NCI-H345 (cell line): Measurements from ENCODE around the gene MCM7.

Experiments used
- DNase-seq: peaks from one replicate; lab custom pipeline; 2025; lab: John Stamatoyannopoulos, UW

MCM7 gene

DNA sequence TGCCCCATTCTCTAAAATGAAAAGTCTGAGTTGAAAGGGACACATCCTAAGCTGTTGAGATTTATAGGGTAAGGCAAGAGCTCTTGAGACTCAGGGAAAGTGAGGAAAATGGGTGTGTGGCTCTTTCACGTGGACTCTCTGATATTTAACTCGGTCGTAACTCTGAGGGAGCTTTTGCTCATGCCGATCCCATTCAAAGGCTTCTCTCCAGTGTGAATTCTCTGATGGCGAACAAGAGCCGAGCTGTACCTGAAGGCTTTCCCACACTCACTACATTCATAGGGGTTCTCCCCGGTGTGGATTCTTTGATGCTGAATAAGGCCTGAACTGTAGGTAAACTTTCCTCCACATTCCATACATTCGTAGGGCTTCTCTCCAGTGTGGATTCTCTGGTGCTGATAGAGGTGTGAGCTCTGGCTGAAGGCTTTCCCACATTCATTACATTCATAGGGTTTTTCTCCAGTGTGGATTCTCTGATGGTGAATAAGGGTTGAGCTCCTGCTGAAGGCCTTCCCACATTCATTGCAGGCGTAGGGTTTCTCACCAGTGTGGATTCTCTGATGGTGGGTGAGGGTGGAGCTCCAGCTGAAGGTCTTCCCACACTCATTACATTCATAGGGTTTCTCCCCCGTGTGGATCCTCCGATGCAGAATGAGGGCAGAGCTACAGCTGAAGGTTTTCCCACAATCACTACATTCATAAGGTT is 30.0 kb downstream of the MCM7 start:
- no peak for DNase-seq

DNA sequence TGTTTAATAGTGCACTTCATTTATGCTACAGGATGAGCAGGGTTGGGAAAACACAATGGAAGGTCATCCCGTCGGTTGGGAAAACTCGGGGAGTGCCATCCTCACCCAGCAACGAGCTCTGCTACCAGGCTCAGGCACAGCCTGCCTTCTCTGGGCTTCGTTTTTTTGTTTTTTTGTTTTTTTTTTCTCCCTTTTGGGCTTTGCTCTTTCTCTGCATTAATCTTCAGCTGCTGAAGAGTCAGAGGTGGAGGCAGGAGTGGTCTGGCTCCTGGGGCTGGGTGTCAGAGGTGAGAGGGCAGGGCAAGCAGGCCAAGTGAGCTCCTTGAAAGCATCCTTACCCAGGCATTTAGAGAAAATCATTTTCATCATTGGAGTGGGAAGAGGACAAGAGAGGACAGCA is 31.2 kb downstream of the MCM7 start:
- DNase-seq: no peak

DNA sequence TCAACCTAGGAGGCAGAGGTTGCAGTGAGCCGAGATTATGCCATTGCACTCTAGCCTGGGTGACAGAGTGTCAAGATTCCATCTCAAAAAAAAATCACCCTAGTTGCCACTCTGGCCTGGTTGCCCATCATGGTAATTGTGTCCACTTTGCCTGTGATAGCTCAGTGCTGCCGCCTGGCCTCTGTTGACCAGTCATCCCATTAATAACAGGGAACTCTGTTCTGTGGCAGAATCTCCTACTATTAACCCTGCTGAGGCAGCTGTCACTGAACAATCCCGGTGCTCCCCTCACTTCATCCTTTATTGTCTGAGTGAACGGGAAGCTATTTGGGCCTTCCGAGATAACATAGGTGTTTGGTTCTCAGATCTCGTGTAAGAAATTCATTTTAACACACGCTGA is 34.2 kb downstream of the MCM7 start:
- no peak for DNase-seq

DNA sequence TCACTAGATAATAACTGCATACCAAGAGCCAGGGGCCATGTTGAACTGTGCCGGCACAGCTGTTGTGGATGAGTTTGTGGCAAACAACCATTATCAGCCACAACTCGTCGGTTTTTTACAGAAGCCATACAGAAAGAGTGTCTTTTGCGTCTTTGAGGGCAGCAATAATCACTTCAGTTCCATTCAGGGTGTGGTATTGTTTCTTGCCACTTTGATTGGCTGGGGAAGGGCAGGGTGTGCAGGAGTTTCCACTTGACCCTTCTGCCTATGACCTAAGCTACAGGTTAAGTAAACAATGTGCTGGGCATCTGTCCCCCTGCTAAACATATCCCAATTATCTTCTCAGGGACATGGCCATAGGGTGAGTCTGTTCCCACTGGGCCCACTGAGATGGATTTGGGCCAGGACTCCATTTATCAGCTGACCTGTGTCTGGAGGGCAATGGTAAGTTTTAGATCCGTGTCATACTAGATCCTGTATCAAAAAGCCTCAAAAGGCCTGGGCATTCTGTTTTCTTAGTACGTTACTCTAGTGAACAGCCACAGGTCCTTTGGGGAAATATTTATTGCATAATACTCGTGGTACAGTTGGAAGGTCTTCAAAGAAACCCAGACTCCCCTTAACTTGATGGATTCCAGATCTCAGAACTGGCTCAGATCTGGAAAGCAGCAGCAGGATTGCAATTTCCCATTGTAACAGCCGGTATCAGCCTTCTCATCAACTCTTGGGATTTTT is 35.6 kb downstream of the MCM7 start:
- DNase-seq: no peak

DNA sequence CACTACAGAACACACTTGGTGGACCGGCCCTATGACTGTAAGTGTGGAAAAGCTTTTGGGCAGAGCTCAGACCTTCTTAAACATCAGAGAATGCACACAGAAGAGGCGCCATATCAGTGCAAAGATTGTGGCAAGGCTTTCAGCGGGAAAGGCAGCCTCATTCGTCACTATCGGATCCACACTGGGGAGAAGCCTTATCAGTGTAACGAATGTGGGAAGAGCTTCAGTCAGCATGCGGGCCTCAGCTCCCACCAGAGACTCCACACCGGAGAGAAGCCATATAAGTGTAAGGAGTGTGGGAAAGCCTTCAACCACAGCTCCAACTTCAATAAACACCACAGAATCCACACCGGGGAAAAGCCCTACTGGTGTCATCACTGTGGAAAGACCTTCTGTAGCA is 37.0 kb downstream of the MCM7 start:
- no peak for DNase-seq

DNA sequence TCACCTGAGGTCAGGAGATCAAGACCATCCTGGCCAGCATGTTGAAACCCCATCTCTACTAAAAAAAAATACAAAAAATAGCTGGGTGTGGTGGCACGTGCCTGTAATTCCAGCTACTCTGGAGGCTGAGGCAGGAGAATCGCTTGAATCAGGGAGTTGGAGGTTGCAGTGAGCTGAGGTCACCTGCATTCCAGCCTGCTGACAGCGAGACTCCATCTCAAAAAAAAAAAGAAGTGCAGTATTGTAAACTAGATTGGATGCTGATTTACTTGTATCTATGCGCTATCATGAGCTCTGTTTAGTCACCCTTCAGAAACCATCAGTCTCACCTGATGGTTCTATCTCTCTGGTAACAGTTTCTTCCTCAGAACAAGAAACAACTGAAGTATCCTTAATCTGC is 37.8 kb downstream of the MCM7 start:
- no peak for DNase-seq

DNA sequence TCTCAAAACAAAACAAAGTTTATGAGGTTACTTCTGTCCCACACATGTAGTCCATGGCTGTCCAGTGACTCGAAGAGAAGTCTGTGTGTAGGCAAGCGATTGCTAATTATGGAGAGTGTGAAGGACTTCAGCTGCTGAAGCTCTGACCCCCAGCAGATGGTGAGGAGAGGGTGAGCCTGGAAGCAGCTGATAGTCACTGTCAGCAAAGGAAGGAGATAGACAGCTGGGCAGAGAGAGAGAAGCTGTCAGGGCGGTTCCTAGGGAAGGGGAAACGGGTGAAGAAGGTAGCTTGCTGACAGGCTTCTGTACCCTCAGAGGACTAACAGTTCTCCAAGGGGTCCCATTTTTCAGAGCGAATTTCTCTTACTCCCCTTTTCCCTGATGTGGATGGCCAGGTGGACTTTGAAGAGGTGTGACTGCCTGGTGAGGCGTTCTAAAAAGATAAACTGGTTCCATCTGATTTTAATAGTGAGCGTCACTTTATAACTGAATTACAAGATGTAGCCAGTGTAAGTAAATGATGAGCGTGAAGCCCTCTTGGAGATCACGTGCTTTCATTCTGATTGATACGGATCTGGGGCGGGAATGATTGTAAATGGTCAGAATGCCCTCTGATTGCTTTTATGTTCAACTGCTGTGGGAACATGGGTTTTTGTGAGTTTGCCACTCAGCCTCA is 39.5 kb downstream of the MCM7 start:
- no peak for DNase-seq

DNA sequence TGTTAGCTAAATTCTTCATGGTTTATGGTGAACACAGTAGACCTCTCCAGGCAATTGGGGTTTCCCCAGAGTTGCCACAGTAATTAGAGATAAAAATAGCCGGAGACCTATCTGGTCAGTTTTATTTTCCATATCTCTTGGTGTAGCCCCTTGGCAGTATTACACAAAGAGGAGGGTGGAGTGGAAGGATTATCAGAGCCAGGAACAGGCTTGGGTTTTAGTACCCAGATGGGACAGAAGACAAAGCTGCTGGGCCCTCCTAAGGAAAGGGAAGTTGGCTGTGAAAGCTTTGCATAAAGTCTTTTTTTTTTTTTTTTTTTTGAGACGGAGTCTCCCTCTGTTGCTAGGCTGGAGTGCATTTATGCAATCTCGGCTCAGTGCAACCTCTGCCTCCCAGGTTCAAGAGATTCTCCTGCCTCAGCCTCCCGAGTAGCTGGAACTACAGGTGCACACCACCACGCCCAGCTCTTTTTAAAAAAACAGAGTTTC is 41.9 kb downstream of the MCM7 start:
- no peak for DNase-seq

DNA sequence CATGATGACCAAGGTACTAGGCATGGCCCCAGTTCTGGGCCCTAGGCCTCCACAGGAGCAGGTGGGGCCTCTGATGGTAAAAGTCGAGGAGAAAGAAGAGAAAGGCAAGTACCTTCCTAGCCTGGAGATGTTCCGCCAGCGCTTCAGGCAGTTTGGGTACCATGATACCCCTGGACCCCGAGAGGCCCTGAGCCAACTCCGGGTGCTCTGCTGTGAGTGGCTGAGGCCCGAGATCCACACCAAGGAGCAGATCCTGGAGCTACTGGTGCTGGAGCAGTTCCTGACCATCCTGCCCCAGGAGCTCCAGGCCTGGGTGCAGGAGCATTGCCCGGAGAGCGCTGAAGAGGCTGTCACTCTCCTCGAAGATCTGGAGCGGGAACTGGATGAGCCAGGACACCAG is 44.2 kb downstream of the MCM7 start:
- DNase-seq: no peak

DNA sequence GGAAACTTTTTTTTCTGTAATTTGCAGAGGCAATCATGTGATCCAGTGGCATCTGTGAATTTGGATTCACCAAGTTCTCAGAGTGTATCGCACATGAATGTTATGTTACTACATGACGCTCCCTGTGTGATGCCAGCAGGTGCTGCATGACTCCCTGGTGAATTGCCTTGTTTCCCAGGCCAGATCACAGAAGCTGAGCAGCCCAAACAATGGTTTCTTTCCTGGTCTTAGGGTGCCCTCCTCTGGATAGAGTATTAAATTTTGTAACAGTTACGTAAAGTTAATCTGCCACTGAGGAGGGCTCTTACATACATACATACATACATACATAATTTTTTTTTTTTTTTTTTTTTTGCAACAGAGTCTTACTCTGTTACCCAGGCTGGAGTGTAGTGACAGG is 48.0 kb downstream of the MCM7 start:
- DNase-seq: peak; percentile 78

DNA sequence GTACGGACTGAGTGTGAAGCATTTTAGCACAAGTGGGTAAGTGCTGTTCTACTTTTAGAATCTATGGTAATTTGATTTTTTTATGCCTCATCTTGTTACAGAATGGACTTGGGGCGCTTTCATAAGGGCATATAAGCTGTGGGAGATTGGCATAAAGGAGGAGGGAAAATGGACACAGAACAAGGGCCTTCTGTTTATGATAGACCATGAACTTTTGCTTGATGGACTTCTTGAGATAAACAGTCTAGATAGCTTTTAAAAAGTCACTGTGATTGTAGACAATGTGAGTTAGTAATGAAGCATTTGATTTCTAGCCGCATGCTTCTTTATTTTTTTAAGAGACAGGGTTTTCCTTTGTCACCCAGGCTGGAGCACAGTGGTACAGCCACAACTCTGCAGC is 49.6 kb downstream of the MCM7 start:
- DNase-seq: no peak

DNA sequence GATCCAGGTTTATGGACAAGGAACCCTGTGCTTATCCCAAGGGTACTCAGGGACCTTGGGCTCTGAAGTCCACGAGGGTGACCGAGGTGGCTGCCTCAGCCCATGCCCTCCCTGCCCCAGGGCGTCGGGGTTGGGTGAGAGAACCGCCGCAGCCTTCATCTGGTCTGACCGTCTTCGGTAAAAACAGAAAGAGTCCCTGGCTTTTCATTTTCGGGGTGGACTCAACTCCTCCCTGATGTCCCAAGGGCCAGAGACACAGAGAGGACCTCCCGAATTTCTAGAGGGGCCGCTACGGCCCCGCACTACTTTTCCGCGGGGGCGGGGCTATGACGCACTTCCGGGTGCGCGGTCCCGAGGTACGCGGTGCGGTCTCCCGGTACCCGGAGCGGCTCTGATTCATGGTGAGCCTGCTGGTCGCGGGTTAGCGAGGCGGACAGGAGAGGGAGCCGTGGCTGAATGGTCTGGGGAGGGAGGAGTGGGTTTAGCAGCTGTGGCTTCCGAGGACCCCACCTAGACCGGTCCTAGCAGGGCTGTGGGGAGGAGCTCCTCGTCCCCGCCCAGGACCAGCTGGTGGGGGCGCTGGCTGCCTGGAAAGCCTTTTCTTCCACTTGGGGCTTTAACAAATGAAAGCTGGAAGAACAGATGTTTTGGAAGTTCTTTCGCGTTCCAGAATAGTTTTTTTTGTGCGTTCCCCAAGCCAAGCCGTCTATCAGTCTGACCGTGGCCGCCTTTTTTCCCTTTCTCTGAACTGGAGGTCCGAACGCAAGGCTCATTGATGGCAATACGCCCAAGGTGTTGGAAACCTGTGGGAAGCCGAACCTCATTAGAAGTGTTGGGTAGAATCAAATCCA is 51.5 kb downstream of the MCM7 start, which contains the start of gene ZSCAN21:
ZSCAN21 (plus strand) TSS at position 334 of the 851 bp plus-strand sequence. CDS start 7,233 bp downstream, outside the sequence.
- peak; percentile 82 for DNase-seq

DNA sequence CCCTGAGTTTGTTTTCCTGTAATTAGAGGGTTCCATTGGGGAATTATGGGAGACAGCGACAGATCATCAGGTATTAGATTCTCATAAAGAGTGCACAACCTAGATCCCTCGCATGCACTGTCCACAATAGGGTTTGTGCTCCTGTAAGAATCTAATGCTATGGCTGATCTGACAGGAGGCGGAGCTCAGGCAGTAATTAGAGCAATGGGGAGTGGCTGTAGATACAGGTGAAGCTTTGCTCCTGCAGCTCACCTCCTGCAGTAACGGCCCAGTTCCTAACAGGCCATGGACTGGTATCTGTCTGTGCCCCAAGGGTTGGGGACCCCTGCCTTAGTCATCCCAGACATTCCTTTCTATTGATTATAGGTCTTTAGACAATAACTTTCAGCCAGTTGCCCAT is 52.5 kb downstream of the MCM7 start:
- DNase-seq: no peak

DNA sequence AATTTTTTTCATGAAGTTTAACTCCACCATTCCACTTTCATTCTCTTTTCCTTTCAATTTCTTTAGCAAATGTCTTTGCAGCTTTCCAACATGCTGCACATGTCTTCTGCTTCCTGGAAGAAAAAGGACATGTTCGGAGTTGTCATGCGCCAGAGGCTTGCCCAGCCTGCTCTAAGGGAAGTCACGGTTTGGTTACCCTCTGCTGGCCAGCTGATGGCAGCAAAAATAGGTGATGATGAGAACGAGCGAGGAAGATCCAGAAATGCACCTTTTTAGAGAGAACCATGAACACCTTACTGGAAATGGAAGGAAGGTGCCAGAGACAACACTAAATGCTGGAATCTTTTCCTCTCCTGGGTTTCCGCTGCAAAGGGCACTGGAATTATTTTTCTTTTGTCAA is 56.5 kb downstream of the MCM7 start:
- no peak for DNase-seq
